Measurements from ENCODE around the gene CTTNBP2NL. TPM values are rescaled to one million over a fixed set of nuclear protein-coding genes. Genes with fewer than 3 reads are reported as not detected.

The CTTNBP2NL gene
- total RNA-seq, 1 donor: 32.2 TPM

DNA sequence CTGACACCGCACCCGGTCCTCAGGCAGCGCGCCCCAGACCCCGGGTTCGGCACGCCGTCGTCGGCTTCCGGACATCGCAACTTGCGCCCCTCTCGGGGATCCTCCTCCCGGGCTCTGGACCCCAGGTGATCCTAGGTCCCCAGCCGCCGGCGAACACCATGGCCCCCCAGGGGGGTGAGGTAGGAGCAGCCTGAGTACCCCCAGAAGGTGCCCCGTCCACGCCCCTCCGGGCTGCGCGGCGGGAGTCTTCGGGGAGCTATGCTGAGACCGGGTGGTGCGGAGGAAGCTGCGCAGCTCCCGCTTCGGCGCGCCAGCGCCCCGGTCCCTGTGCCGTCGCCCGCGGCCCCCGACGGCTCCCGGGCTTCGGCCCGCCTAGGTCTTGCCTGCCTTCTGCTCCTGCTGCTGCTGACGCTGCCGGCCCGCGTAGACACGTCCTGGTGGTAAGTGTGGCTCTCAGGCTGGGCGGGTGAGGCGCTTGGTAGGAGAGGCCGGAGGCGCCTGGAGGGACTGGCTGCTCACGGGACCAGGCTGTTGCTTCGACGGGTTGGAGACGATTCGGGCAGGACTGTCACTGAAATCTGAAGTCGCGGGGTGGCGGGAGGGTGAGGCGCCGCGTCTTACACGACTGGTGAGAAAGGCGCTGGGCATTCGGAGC, 113.1 kb downstream of the CTTNBP2NL start:
- DNase-seq (ENCODE audit: insufficient read length, low spot score, missing footprints): peak; percentile 83
- H3K27ac ChIP-seq (ENCODE audit: low read depth, low read length): no peak overlapping the region
- H3K4me1 ChIP-seq (ENCODE audit: insufficient read depth, low read length): peaks cover 22% of the 10 kb centered on the region
- H3K36me3 ChIP-seq (ENCODE audit: insufficient read depth, low read length): no peaks in the 10 kb centered on the region
- peaks cover 9% of the 10 kb centered on the region for H3K27me3 ChIP-seq (ENCODE audit: insufficient read depth, low read length)
- TF ChIP-seq, protein P1, sequence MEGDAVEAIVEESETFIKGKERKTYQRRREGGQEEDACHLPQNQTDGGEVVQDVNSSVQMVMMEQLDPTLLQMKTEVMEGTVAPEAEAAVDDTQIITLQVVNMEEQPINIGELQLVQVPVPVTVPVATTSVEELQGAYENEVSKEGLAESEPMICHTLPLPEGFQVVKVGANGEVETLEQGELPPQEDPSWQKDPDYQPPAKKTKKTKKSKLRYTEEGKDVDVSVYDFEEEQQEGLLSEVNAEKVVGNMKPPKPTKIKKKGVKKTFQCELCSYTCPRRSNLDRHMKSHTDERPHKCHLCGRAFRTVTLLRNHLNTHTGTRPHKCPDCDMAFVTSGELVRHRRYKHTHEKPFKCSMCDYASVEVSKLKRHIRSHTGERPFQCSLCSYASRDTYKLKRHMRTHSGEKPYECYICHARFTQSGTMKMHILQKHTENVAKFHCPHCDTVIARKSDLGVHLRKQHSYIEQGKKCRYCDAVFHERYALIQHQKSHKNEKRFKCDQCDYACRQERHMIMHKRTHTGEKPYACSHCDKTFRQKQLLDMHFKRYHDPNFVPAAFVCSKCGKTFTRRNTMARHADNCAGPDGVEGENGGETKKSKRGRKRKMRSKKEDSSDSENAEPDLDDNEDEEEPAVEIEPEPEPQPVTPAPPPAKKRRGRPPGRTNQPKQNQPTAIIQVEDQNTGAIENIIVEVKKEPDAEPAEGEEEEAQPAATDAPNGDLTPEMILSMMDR (IDR thresholded peaks at IDR 0.05; ENCODE audit: extremely low read depth, low read depth, low read length): no peak
- peak overlapping the region; percentile 87 for H3K4me2 ChIP-seq (ENCODE audit: insufficient read depth, low read length)
- peak overlapping the region; percentile 71 for H3K4me3 ChIP-seq (ENCODE audit: insufficient read depth, low read length)
- no peaks in the 10 kb centered on the region for H3K79me2 ChIP-seq (ENCODE audit: insufficient read depth, low read length)
- peak overlapping the region; percentile 70 for H2AFZ ChIP-seq (ENCODE audit: low read length)
- H3K9me3 ChIP-seq (ENCODE audit: low read depth, low read length): no peaks in the 10 kb centered on the region
- no peaks in the 10 kb centered on the region for H4K20me1 ChIP-seq (ENCODE audit: insufficient read depth, low read length)

DNA sequence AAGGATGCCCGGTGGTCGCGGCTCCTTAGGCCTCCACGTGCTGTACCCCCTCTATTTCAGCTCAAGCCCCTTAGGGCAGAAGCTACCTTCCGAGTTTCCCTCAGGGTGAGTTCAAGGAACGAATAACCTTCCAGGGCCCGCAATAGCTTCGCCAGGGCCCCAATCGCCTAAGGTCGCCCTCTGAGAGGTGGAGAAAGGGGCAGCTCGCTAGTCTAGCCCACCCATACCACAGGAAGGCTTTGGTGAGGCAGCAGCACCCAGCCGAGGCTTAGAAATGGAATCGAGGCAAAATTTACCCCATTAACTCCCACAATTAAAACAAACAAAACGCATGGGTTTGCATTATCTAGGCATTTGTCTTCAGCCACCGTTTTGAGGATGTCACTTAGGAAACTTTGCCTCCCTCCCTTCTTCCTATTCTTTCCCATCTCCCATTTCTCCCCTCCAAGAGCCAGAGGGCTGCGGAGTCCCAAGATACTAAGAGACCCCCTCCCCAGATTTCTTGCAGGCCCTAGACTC, 113.7 kb downstream of the CTTNBP2NL start:
- Histone ChIP-seq H3K27ac (ENCODE audit: low read depth, low read length) (no peak overlapping the region), H3K36me3 (ENCODE audit: insufficient read depth, low read length) (no peaks in the 10 kb centered on the region), H4K20me1 (ENCODE audit: insufficient read depth, low read length) (no peaks in the 10 kb centered on the region), H3K79me2 (ENCODE audit: insufficient read depth, low read length) (no peaks in the 10 kb centered on the region), H3K4me2 (ENCODE audit: insufficient read depth, low read length) (peak overlapping the region; percentile 87), H3K9me3 (ENCODE audit: low read depth, low read length) (no peaks in the 10 kb centered on the region), H3K4me1 (ENCODE audit: insufficient read depth, low read length) (peaks cover 22% of the 10 kb centered on the region), H3K27me3 (ENCODE audit: insufficient read depth, low read length) (peaks cover 9% of the 10 kb centered on the region), H2AFZ (ENCODE audit: low read length) (no peak overlapping the region), H3K4me3 (ENCODE audit: insufficient read depth, low read length) (peak overlapping the region; percentile 71)
- TF ChIP-seq, protein P1 (IDR thresholded peaks at IDR 0.05; ENCODE audit: extremely low read depth, low read depth, low read length): no peak
- peak; percentile 81 for DNase-seq (ENCODE audit: insufficient read length, low spot score, missing footprints)

DNA sequence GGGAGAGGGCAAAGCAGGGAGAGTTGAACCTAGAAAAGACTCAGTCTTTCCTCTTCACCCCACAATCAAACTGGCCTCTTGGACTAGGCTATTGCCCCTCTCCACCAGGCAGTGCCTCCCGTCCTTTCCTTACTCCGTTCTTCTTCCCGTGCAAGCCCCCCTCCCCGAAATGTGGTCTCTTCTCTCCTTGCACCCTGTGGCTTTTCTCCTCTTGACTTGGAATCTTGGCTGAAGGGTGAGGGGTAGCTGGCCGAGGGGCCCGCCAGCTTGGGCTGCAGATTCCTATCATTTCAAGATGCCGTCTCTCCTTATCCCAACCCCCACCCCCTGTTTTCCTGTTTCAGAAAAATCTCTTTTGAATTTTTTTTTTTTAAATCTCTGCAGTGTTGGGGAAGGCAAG, 114.3 kb downstream of the CTTNBP2NL start:
- TF ChIP-seq, protein P1 (IDR thresholded peaks at IDR 0.05; ENCODE audit: extremely low read depth, low read depth, low read length): no peak
- no peaks in the 10 kb centered on the region for H4K20me1 ChIP-seq (ENCODE audit: insufficient read depth, low read length)
- H3K79me2 ChIP-seq (ENCODE audit: insufficient read depth, low read length): no peaks in the 10 kb centered on the region
- peak; percentile 64 for DNase-seq (ENCODE audit: insufficient read length, low spot score, missing footprints)
- H3K4me1 ChIP-seq (ENCODE audit: insufficient read depth, low read length): peaks cover 24% of the 10 kb centered on the region
- no peaks in the 10 kb centered on the region for H3K36me3 ChIP-seq (ENCODE audit: insufficient read depth, low read length)
- no peak overlapping the region for H3K27ac ChIP-seq (ENCODE audit: low read depth, low read length)
- H2AFZ ChIP-seq (ENCODE audit: low read length): no peak overlapping the region
- no peak overlapping the region for H3K4me3 ChIP-seq (ENCODE audit: insufficient read depth, low read length)
- H3K9me3 ChIP-seq (ENCODE audit: low read depth, low read length): no peaks in the 10 kb centered on the region
- H3K27me3 ChIP-seq (ENCODE audit: insufficient read depth, low read length): peaks cover 9% of the 10 kb centered on the region
- H3K4me2 ChIP-seq (ENCODE audit: insufficient read depth, low read length): no peak overlapping the region

Small RNA genes lying within 50 kb of the gene (small RNA-seq; reads per million reads assigned to genes)
- not detected for gene RF01210

Other genes with a start within 250 kb of the CTTNBP2NL start
- gene WNT2B, start 112.8 kb downstream of the CTTNBP2NL start, total RNA-seq: 1.5 and 2.2 TPM in 2 replicates
- 18.5 and 26.8 TPM in 2 replicates for gene ST7L, start 222.9 kb downstream of the CTTNBP2NL start, total RNA-seq
- 159 and 180 TPM in 2 replicates for gene CAPZA1, start 223.6 kb downstream of the CTTNBP2NL start, total RNA-seq